Measurements from ENCODE around the gene SLC9A9.

DNA sequence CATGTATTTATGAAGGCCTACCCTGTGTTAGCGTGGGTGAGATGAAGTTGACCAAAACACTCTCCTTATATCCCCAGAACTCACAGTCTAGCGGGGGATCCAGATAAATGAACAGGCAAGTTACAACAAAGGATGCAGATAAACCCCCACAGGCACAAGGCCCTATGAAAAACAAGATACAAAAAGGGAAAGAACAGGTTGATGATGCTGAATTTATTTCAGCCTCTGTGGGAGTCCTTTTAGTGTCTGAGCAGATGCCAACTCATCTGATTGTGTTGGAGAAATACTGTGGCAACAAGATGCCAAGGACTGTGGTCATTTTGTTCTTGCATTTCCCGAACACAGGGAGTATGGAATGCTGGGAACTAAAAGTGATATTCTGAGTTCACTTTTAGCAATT lies 428.7 kb downstream of the SLC9A9 start:
- TF ChIP-seq, protein P1, sequence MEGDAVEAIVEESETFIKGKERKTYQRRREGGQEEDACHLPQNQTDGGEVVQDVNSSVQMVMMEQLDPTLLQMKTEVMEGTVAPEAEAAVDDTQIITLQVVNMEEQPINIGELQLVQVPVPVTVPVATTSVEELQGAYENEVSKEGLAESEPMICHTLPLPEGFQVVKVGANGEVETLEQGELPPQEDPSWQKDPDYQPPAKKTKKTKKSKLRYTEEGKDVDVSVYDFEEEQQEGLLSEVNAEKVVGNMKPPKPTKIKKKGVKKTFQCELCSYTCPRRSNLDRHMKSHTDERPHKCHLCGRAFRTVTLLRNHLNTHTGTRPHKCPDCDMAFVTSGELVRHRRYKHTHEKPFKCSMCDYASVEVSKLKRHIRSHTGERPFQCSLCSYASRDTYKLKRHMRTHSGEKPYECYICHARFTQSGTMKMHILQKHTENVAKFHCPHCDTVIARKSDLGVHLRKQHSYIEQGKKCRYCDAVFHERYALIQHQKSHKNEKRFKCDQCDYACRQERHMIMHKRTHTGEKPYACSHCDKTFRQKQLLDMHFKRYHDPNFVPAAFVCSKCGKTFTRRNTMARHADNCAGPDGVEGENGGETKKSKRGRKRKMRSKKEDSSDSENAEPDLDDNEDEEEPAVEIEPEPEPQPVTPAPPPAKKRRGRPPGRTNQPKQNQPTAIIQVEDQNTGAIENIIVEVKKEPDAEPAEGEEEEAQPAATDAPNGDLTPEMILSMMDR (IDR thresholded peaks at IDR 0.05): no peak
- TF ChIP-seq POLR2A (IDR thresholded peaks at IDR 0.05): no peak
